Stimulated activated CD8-positive, alpha-beta memory T cell treated with anti-CD3 and anti-CD28 coated beads, Interleukin-4, amount 100 ng/mL, for 48 hours (primary cell): ENCODE results near the gene FHIT.

Source experiments
- DNase-seq: peaks from one replicate; pipeline ENCODE4 v3.0.0-alpha.2; 2020

The FHIT gene

DNA sequence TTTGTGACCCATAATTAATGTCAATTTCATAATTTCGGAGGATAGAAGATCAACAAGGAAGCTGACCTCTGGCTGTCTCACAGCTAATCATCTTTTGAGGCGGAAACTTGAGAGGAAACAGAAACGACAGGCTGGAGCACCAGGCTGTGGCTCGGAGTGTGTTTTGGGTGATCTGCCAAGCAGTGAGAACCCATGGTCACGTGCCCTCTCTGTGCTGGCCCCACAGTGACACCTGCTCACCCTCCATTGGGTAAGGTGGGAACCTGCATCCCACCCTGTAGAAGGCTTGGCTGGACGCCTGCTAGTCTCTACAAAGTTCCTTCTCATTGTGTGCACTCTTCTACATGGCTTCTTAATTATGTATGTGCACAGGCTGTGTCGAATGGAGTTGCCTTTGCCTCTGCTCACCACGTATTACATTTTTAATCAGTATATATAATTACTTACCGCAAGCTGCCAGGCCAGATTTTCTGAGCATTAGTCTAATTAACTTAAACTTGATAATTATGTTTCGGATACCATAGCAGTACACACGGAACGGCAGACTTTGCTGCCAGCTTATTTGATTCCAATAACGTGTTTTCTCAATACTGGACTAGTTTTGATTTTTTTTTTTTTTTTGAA lies 1482.0 kb downstream of the FHIT start:
- DNase-seq: no peak

DNA sequence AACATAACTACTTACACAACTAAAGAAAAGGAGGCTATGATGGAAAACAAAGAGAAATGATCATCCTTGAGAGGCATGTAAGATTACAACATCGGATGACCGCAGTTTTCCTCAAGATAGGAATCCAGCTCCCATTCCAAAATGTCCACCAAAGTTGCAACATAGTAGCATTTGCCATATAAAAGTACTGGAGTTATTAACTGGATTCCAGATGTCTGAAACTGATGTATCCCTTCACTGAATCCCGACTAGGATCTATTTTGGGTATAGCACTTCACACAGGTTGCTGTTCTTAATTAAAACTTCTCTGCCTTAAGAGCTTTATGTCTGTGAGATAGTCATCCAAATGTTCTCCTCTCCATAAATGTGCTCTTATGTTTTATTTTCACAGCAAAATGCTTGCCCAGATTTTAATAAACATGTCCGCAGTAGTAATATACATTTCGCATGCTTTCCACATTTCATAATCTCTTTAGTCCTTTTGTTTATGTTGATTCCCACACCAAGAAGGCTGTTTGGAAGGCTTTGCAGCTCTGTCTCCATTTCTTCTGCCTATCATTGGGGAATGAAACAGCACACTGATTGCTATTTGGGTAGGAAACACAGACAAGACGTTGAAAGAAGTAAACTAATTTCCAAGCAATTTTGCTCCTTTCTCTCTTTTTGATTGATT lies 1484.9 kb downstream of the FHIT start:
- no peak for DNase-seq

- no peak for DNase-seq
Observed at GRCh38 chr3:59764171-59764570, 1487.1 kb downstream of the FHIT start.

DNA sequence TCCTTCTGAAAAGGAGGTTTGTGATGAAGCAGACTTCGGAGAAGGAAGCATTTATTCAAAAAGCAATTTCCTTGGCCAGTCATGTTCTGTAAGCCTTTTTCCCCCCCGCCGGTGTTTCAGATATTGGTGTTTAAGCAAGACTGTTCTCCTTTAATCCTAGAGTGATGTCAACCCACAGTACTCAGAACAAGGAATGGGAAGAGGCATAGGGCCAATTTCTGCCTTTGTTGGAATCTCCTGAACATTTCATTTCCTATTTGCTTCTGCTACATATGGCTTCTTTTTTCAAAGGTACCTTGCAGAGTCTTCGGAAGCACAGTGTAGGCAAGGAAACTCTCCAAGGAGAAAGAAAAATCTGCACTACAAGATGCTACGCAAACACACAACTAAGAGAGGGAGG lies 1488.3 kb downstream of the FHIT start:
- DNase-seq: no peak

DNA sequence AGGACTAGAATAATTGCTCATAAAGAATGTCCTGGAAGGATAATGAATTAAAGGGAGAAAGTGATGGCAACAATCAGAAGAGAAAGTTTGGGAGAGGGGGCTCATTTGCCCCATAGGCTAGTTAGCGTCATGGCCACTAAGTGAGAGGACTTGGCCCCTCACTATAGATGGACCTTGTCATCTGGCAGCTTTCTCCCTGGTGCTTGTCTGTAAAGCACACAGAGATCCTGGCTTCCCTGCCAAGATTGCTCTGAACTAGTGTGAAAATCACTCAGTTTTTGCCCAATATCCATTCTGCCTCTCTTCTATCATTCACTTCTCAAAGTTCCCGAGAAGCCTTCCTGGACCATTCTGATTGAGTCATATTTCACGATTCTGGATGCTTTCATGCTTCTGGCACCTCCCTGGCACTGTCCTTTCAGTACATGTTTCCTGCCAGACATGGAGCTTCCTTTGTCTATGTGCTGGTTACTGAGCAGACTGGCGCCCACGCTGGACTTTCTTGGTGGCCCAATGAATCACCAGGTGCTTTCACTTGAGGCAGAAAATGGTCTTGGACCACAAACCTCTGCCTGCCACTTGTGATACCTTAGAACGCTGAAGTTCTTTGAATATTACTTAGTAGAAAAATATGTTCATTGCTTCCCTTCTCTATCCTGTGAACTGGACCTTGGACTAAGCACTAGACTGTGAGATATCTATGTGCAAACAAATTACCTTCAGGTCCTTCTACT lies 1491.8 kb downstream of the FHIT start:
- peak; percentile 53 for DNase-seq

DNA sequence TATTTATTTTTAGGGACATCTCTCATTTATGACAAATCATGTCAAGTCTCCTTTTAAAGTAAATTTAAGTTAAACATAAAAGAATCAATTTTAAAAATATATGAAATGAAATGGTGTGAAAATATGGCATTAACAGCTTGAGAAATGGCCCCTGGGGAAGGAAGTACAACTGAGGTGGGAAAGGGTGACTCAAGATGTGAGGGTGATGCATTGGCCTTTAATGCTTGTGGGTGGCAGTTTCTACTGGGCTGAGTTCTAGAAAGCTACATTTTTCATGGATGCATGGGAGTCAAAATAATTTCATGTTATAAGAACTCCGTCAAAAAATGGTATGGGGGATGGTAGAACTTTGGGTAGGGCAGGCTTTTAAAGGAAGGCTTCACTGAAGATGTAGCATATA lies 1492.6 kb downstream of the FHIT start:
- DNase-seq: no peak

DNA sequence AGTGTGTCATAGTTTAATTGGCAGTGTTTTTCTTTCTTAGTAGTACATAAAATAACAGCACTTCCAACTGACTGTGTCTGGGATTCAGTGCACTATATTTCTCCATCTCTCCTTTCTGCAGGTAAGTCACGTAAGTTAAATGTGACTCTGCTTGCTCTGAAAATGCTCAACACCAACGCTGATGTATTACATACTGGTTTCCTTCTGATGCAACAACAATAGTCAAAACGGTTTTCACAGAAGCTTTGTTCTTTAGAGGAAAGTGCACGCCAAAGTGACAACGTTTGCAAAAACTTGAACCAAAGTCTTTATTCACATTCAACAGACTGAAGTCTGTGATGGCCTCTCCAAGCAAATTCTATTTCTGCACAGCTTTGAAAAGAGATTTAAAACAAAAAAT lies 1494.3 kb downstream of the FHIT start:
- no peak for DNase-seq

- DNase-seq: no peak
Observed at GRCh38 chr3:59754456-59755129, 1496.7 kb downstream of the FHIT start.

DNA sequence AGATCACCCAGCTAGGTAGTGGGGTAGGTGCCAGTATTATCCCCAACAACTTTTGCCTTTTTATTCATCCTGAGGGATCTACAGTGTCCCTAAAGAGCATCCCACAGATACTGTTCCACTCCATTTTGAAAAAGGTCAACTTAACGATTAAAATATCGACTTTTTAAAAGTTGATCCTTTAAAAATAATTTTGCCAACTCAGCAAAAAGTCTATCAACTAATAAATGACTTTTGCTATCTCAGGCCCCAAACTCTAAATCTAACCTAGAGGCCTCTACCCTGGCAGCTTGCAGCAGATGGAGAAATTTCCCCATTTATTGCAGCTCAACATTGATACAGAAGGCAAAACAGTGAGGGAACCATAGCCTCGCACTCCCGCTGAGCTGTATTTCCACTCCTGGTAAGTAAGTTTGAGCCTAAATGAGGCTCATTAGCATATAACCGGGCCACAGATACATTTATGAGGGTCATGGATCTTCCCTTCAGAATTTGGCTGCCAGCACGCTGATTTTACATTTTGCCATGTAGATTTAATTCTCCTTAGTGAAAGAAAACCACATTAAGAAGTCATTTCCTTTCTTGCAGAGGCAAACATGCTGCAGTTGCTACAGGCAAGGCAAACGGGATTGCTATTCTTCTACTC lies 1497.3 kb downstream of the FHIT start:
- no peak for DNase-seq

- no peak for DNase-seq
Observed at GRCh38 chr3:59752925-59753324, 1498.3 kb downstream of the FHIT start.

GRCh38 chr3:59751606-59752005 lies 1499.6 kb downstream of the FHIT start:
- no peak for DNase-seq

GRCh38 chr3:59750391-59750790 lies 1500.9 kb downstream of the FHIT start:
- DNase-seq: no peak

DNA sequence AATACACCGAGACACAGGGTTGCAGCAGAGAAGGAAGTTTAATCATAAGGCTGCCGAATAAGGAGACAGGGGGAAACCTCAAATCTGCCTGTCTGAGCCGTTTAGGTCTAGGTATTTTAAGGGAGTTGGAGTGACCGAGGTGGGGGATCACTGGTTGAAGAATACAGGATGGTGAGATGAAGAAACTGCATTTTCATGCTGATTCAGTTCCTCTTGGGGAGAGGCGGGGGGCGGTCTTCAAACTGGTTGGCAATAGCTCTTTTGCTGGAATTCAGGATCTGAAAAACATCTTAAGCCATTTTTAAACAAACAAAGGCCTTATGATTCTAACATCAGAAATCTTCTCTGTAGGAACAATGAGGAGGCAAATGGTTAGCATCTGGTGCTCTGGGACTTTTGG lies 1502.0 kb downstream of the FHIT start:
- no peak for DNase-seq

GRCh38 chr3:59746585-59746984 lies 1504.7 kb downstream of the FHIT start:
- no peak for DNase-seq

DNA sequence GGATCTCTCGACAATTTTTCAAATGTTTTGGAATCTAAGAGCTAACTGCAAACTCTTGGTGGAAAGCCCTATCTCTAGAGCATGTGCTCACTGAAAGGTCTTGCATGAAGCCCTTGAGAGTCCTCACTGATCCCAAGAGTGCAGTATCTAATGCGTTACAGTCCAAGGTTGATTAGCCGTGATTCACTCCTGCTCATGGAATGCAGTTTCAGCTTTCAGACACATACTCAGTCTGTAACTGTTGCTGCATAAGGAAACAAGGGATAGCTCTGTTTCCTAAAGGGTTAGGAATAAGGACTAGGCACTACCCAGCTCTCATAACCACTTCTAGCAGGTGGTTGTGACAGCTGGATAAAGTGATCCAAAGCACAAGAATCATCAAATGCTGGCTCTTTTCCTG lies 1514.0 kb downstream of the FHIT start:
- DNase-seq: no peak

GRCh38 chr3:59734061-59734460 lies 1517.2 kb downstream of the FHIT start:
- no peak for DNase-seq

- no peak for DNase-seq
Observed at GRCh38 chr3:59733041-59733809, 1518.0 kb downstream of the FHIT start.

GRCh38 chr3:59731943-59732342 lies 1519.3 kb downstream of the FHIT start:
- no peak for DNase-seq

DNA sequence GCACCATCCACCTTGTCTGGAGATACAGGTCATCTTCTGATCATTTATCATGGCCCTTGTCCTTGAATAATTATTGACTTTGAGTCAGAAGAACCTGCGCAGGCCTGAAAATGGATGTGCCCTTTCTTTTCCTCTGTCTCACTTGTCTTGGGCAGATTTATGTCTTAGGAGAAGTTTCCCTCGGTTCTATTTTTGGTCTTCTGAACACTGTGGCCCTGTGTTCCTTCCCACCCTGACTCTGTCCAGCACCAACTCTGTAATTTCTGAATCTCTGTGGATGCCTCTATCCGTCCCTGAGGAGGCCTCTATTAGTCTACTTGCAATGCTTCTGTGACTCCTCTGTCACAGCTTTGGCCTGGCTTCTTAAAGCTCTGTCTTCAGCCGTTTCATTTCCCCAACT lies 1520.7 kb downstream of the FHIT start:
- DNase-seq: no peak

GRCh38 chr3:59728587-59728908 lies 1522.7 kb downstream of the FHIT start:
- no peak for DNase-seq

GRCh38 chr3:59727902-59728586 lies 1523.2 kb downstream of the FHIT start:
- no peak for DNase-seq

- DNase-seq: no peak
Observed at GRCh38 chr3:59726279-59726678, 1525.0 kb downstream of the FHIT start.
